GM19397 (cell line): Measurements from ENCODE around the gene CDC7.

ENCODE experiments used
- ATAC-seq: cut with Tn5 transposase; IDR thresholded peaks from one replicate; pipeline ENCODE4 v1.9.1; 2021; ENCODE audit warnings: mild to moderate bottlenecking, moderate library complexity; ENCODE audit not compliant: unreplicated experiment

Gene CDC7

GRCh38 chr1:91548376-91549040, 47.9 kb downstream of the CDC7 start:
- no peak for ATAC-seq

- no peak for ATAC-seq
These were observed 48.5 kb downstream of the CDC7 start for GRCh38 chr1:91549041-91549735.

GRCh38 chr1:91550961-91551360, 50.3 kb downstream of the CDC7 start:
- ATAC-seq = no peak

- ATAC-seq = no peak
These were observed 51.4 kb downstream of the CDC7 start for GRCh38 chr1:91552091-91552490.

GRCh38 chr1:91552596-91552995, 51.9 kb downstream of the CDC7 start:
- ATAC-seq = no peak

DNA sequence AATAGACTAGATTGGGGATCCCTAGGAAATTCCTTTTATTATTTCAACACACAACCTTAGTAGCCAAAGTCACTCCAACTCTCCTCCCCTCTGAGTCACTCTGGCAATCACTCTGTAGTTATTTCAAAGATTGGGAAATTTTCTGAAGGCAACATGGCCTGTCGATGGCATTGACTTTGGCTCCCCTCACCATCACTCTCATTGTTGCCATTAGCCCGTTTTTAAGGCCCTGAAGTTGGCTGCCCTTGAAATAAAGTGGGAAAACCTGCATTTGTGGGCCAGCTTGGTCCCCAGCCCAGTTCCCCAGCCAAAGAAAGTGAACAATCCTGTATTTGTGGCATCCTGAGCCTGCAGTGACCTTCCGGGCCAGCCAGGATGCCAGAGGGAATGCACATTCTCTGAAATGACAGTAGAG, 52.5 kb downstream of the CDC7 start:
- ATAC-seq = no peak

DNA sequence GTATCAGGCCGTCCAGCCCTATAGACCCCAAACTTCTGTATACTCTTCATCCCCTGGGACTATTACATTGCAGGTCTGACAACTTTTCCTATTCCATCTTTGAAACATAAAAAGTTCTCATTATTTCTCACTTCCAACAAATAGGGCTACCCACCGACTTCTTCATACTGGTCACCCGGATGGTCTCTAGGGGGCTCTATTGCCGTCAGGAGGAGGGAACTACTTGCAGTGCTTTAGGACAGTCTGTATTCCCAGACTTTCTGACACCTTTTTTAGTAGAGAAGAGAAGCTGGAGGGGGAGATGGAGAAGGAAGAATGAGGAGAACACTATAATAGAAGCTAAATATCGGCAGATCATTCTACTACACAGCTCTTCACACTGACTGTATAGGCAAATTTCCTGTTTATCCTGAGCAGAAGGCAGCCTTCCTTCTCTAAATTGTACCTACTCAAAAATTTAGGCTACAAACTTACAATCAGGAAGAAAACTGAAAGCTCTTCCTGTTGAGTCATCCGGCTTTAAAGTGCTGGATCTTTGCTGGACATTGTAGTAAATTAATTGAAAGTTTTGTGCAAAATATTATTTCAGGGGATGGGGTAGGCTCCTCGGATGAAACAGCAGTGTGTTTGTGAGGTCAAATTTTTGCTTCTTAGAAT, 54.6 kb downstream of the CDC7 start:
- no peak for ATAC-seq

DNA sequence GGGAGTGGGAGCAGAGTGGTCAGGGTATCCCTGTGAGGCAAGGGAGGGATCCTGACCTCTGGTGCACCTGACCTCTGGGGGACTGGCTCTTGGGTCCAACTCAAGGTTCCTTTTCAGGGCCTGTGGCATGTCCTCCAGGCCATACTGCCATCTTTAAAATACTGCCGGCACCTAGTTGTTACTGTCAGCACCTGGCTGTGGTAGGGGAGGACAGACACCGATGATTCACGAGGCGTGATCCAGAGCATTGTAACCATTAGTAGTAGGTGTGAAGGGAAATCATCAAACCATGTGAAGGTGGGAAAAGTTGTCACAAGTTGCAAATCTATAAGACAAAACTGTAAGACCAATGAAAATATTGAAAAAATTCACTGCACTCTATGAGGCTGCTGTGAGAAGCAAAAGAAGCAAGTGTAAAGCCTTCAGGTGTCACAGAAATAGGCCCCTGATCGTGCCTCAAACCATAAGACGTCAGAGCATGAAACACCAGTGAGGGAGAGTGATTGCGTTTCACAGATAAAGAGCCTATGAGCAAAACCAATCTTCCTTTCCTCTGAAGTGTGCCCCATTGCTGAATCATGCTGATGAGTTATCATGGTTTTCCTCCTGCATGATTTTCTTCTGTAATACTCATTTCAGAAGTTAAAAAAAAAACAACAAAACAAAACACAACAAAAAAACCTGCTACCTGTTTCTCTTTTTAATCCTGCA, 55.3 kb downstream of the CDC7 start:
- no peak for ATAC-seq

DNA sequence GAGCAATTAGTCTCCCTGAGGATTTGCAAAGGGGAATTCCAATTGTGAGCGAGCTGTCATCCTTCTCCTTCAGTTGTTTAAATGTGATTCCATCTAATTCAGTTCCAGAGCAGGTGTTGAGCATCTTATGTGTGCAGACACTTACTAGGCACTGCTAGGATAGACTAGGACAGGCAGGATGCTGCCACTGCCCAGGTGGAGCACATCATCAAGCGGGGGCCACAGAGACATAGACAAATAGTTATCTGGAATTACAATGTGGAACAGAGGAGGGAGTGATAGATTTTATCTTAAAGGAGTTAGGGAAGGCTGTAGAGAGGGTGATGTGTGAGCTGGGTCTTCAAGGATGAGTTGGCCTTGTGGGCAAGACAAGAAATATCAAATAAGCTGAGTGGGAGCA, 55.9 kb downstream of the CDC7 start:
- ATAC-seq = no peak

DNA sequence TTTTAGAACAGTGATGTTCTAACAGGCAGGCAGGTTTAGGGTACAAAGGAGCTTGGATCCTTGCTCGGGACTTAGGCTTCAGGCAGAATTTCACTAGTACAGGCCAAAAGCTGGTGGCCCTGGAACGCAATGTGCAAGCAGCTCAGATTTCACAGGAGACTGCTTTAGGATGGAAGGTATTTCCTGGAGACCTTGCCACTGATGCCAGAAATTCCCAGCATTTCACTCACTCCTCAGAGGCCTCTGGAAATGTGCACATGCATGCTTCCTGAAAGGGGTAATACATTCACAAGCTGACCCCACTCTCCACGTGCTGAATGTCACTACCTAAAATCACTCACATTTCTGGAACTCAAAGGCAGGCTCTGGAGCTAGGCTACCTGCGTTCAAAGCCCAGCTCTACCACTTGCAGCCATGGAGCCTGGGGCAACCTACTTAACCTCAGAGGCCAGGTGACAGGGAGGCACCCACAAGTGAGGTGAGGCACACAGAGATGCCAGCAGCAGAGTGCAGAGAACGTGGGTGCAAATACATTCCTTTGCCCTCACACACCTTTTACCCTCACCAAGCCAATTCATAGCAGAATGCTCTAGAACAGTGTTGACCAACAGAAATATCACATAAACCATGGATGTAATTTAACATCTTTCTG, 56.5 kb downstream of the CDC7 start:
- no peak for ATAC-seq

- ATAC-seq = no peak
These were observed 57.2 kb downstream of the CDC7 start for GRCh38 chr1:91557826-91558225.

DNA sequence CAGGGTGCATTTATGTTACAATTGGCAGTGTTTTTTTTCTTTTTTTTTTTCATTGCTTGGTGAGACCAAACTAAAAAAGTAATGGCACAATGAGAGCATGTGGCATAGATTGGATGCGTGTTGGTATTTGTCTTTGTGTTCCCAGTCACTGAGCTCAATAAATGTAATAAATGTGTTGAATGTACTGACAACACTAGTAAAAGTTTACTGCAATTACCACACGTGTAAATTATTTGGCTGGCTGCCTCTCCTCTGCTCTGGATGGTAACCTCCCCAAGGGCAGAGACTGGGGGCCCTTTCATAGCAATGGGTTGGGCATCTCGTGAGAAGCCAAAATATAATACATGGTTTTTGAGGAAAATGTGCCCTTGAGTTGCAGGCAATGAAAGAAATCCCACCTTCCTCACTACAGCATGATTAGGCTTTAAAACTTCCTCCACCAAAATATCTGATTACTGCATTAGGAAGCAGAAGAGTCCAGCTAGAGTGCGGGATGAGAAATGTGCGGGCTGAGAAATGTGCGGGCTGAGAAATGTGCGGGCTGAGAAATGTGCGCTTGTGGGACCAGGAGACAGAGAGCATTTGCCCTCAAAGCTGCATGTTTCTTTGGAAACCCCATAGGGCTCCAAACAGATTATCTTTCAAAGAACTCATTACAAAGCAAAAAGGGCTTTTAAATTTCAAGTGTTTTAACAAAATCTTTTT, 58.5 kb downstream of the CDC7 start:
- ATAC-seq = no peak

GRCh38 chr1:91559838-91560565, 59.4 kb downstream of the CDC7 start:
- ATAC-seq = no peak

DNA sequence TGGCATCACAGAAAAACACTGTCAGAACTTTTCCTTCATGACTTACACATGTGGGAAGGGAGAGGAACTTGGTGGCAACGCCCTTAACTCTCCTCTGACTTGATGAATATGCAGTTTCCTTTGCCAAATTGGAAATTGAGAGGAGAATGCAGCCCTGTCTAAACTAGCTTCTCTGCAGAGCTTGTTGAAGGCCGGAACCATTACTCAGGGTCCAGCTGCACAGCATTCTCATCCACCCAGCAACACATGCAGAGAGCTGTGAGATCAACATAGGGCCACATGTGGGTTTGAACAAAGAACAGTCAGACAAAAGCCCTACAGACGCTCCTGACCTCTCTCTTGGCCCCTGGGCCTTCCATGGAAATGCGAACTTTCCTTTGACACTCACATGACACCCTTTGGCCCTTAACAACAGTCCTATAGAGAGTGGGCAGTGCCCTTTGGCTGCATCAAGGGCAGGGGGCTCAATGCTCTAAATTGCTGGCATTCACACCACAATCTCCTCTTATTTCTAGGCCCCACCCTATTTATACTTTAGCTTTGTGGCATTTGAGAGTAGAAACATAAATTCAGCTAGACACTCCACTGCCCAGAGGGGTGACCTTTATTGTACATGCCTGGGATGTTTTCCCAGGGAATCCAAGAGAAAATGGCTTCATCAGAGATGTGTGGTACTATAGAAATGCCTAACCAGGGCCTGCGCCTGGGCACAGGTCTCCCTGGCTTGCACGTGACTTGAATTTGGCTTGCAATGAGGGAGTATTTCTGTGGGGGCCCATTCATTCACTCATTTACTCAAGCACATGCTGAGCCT, 64.4 kb downstream of the CDC7 start:
- ATAC-seq = no peak

DNA sequence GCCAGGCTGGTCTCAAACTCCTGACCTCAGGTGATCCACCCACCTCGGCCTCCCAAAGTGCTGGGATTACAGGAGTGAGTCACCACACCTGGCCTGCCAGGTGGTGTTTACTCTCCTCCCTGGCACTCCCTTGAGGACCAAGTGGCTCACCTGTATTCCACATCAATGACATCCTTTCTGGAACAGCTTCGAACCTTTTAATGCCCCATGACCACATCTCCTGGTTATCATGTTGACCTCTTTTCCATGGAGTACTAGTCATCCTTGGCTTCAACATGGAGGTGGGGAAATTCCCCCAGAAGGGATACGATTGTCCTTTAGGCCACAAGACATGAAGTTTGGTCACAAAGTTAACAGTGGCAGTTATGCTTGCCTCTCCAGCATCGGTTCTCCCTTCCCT, 66.9 kb downstream of the CDC7 start:
- no peak for ATAC-seq

GRCh38 chr1:91568261-91568660, 67.6 kb downstream of the CDC7 start:
- no peak for ATAC-seq

DNA sequence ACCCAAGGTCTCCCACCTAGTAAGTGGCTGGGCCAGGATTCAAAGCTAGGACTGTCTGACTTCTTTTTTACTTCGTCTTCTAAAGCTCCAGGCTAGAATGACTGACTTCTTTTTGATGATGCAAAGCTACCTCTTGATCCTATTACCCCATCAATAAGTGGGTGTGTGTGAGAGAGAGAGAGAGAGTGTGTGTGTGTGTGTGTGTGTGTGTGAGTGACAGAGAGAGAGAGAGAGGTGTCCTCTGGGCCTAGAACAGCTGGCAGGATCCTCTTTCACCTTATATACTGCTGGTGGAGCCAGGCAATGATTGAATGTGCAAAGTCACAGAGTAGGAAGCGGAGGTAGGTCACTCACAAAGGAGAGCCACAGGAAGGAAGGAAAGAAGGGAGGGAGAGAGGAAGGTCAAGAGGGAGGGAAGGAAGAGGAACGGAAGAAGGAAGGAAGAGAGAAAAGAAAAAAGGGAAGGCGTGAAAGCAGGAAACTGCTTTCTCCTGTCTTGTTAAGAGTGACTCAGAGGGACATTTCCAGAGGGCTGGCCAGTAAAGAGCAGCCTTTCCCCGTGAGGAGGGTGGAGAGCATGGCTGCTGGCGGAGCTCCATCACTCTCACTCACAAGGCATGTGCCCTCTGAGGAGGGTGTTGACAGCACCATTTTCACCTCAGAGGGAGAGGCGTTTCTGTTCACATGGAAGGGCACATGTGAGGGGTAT, 68.9 kb downstream of the CDC7 start:
- ATAC-seq = no peak

DNA sequence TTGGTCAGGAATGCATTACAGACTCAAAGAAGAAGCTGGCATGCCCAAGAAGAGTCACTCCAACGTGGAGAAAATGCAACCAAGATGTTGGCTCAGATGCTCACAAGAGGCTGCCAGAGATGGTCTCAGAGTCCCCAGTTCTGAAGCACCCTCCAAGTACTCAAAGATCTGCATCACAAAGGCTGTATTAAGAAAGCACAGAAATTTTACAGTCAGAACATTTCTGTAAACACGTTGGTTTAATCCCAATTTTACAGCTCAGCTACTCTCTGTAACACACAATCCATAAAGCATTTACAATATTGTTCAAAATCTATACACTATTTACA, 69.4 kb downstream of the CDC7 start:
- ATAC-seq = no peak

GRCh38 chr1:91572044-91572443, 71.4 kb downstream of the CDC7 start:
- ATAC-seq = peak; percentile 80
